Left lobe of liver (tissue), 2 donors: Measurements from ENCODE around the gene AXIN1. TPM values are rescaled to one million over a fixed set of nuclear protein-coding genes. Genes with fewer than 3 reads are reported as not detected.
"Not testable (repeated sequence)": the region's sequence is repeated elsewhere in the genome, so short reads cannot be mapped to it uniquely, and the experiment has no call there.

Source experiments
- ATAC-seq: fragments of 200-7000 bp; cut with Tn5 transposase; one replicate; pipeline ENCODE4 v1.9.1; 2020; ENCODE audit warnings: mild to moderate bottlenecking, moderate library complexity
- DNase-seq: peaks from one replicate; pipeline ENCODE4 v3.0.0-alpha.2; 2020; ENCODE audit warnings: low spot score
- total RNA-seq: library from RNA; stranded (reverse); gene quantifications from one replicate; pipeline ENCODE4 v1.2.1, GENCODE V29; 2021
- donor health status: DM: no; HTN: no; CAD: no; lungs with moderate emphysema.
- donor health status: DM: no; HTN: yes; CAD: no.

AXIN1 gene
- total RNA-seq, 1 donor from 2014 or later = 8.5 TPM

GRCh38 chr16:381789-382717 is 29.5 kb upstream of the AXIN1 start, which contains the start of gene PGAP6:
Gene PGAP6, minus strand, starts transcription at chr16:381978. Its CDS starts 157 bp downstream, at chr16:381821.
- DNase-seq (peak; percentile 72), ATAC-seq (peak; percentile 86)

DNA sequence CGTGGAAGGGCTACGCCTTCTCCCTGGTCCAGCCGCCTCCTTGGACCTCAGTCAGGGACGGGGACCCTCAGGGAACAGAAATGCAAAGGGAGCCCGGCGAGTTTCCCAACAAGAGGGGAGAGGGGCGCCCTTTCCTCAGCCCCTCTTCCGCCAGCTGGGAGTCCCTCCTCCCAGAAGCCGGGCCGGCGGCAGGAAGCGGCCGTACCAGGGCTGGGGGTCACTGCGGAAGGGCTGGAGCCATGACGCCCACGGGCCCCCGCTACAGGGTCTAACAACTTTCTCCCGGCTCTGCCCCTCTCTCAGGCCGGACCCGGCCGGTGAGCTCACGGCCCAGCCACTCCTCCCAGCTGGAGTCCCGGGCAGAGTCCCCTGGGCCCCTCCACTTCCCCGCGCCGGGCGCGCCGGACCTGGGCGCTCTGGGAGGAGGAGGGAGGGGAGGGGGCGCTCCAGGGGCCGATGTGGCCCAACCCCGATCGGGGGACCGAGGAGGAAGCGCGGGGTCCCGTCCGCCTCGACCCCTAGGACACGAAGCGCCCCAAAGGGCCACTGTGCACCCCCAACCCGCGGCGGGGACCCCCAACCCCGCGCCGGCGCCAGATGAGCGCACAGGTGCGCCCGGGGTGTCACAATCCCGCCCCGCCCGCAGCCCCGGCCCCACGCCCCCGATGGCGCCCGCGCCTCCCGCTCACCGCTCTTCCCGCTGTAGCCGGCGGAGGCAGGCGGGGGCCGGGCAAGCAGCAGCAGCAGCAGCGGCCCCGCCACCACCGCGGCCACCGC is 28.7 kb upstream of the AXIN1 start:
- ATAC-seq = peak; percentile 38
- DNase-seq = peak; percentile 53

- peak; percentile 19 for ATAC-seq
- no peak for DNase-seq
Observed at GRCh38 chr16:380762-381011, 28.2 kb upstream of the AXIN1 start.

DNA sequence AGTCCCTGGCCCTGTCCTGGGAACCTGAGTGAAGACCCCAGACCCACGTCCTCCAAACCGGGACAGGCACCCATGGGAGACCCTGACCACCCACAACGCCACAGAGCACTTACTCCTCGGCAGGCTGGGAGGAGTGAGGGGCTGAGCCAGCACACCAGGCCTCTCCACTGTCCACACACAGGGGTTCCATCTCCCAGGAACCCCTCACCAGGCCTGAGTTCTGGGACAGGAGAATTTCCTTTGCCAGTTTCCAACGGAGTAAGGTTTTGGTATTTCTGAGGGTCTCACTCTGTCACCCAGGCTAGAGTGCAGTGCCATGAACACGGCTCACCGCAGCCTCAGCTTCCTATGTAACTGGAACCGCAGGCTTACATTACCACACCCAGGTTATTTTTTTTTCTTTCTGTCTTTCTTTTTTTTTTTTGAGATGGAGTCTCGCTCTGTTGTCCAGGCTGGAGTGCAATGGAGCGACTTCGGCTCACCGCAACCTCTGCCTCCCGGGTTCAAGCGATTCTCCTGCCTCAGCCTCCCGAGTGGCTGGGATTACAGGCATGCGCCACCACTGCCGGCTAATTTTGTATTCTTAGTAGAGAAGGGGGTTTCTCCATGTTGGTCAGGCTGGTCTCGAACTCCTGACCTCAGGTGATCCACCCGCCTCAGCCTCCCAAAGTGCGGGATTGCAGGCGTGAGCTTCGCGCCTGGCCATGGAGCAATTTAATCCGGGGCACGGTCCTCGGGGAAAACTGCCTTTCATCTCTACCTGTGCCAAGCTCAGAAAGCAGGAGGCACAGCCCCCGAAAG is 27.6 kb upstream of the AXIN1 start:
- DNase-seq = no peak
- ATAC-seq = no peak

GRCh38 chr16:379183-379960 is 26.8 kb upstream of the AXIN1 start:
- no peak for ATAC-seq
- DNase-seq = peak; percentile 48

GRCh38 chr16:378821-379182 is 26.3 kb upstream of the AXIN1 start:
- ATAC-seq (no peak), DNase-seq (no peak)

- not testable (repeated sequence) for DNase-seq, ATAC-seq
Observed at GRCh38 chr16:378113-378820, 25.7 kb upstream of the AXIN1 start.

- DNase-seq (no peak), ATAC-seq (no peak)
Observed at GRCh38 chr16:377419-377951, 25.0 kb upstream of the AXIN1 start.

DNA sequence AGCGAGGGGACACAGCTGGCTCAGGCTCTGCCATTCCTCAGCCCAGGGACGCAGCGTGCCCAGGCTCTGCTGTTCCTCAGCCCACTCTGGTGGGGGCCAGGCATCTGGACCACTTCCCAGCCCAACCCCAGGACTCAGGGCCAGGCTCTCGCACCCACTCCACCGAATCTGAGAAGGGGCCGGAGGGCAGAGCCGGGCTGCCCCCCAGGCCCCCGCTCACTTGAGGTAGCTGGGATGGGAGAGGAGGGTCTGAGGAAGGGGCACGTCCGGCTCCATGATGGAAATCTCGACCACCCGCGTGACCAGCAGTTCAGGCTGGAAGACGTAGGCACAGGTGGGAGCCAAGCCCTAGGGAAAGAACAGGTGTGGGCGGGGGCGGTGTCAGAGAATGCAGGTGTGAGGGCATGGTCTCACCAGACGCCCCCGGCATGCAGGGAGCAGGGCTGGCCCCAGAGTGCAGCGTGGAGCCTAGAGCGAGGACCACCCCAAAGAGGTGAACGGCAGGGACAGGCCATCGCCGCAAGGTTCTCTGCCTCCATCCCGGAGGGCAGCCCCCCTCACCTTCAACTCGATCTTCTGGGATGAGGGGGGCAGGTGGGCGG is 24.4 kb upstream of the AXIN1 start:
- DNase-seq = no peak

GRCh38 chr16:375927-376816 is 23.6 kb upstream of the AXIN1 start:
- no peak for ATAC-seq
- no peak for DNase-seq

More for the DNA sequence above, 24.4 kb upstream of the AXIN1 start:
- no peak for ATAC-seq

- DNase-seq (no peak), ATAC-seq (no peak)
Observed at GRCh38 chr16:375212-375611, 22.7 kb upstream of the AXIN1 start.

DNA sequence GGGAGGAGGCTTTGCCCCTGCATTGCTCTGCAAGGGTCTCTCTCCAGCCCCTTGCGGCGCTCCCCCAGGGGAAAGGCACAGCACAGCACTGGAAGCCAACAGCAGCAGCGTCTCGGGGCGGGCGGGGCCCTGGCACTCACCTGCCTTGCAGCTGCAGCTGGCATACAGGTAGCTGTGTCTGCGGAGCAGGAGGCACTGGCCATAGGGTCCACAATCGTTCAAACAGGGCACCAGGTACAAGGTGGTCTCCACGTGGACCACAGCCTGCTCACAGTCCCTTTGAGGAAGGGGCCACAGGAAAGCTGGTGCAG is 22.0 kb upstream of the AXIN1 start:
- no peak for DNase-seq
- no peak for ATAC-seq

DNA sequence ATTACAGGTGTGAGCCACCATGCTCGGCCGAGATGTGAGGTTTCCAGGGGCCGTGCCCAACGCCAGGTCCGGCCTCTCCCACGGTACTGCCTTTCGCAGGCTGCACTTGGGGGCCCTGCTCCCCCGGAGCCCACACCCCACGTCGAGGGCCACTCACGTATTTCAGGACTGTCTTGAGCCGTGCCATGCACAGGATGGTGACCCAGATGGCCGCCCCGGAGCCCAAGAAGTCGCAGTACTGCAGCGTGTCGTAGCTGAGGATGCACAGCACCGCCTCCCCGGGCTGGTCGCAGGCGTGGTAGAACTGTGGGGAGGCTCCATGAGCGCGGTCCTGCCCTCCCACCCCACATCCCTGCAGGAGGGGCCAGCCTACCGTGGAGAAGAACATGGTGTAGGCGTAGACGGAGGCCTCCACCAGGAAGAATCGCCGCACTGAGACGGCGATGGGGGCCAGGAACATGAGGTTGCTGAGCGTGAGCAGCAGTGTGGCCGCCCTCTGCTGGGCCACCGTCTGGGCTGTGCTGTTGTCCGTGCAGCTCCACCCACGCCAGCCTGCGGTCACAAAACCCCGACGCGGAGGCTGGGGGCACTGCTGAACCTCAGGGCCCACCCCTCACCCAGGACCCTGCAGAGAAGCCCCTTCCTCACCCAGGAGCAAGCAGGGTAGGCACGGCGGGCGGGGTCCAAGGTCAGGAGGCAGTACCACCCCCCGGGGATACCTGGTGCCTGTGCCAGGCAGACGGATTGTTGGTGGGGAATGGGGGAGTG is 21.5 kb upstream of the AXIN1 start:
- DNase-seq (no peak), ATAC-seq (no peak)

- no peak for DNase-seq
- no peak for ATAC-seq
Observed at GRCh38 chr16:373020-373598, 20.6 kb upstream of the AXIN1 start.

GRCh38 chr16:372302-372983 is 19.9 kb upstream of the AXIN1 start:
- ATAC-seq (no peak), DNase-seq (no peak)

GRCh38 chr16:371515-372301 is 19.2 kb upstream of the AXIN1 start:
- DNase-seq (no peak), ATAC-seq (no peak)
